GM23338 (cell line): Measurements from ENCODE around the gene CPB1. TPM values are rescaled to one million over a fixed set of nuclear protein-coding genes. Genes with fewer than 3 reads are reported as not detected.

Source experiments
- ATAC-seq: fragments of 200-7000 bp; cut with Tn5 transposase; 3 replicates; pipeline ENCODE4 v1.9.1; 2020
- DNase-seq: peaks from one replicate; pipeline ENCODE4 v3.0.0-alpha.2; 2015; ENCODE audit warnings: low spot score
- H2AFZ ChIP-seq: fragments of 200-600 bp; sonication (generic); 2 replicates; pipeline ENCODE4 v1.8.0; 2016; ENCODE audit warnings: antibody characterized with exemption, mild to moderate bottlenecking, moderate library complexity
- H3F3A ChIP-seq: fragments of 200-600 bp; sonication (generic); replicated peaks from 2 replicates; pipeline ENCODE4 v1.8.0; 2017; ENCODE audit warnings: antibody characterized with exemption, mixed run types, low read depth
- H3K27ac ChIP-seq: fragments of 200-600 bp; sonication (generic); 2 replicates; pipeline ENCODE4 v1.6.1; 2016; ENCODE audit warnings: low read depth
- H3K27me3 ChIP-seq: fragments of 200-600 bp; sonication (generic); 2 replicates; pipeline ENCODE4 v1.8.0; 2016; ENCODE audit warnings: mild to moderate bottlenecking, mixed run types, moderate library complexity; ENCODE audit not compliant: insufficient read depth
- H3K36me3 ChIP-seq: fragments of 200-600 bp; sonication (generic); 2 replicates; pipeline ENCODE4 v1.8.0; 2016; ENCODE audit warnings: mild to moderate bottlenecking; ENCODE audit not compliant: insufficient read depth
- H3K4me1 ChIP-seq: fragments of 200-600 bp; sonication (generic); 2 replicates; pipeline ENCODE4 v1.8.0; 2016; ENCODE audit warnings: mild to moderate bottlenecking, moderate library complexity; ENCODE audit not compliant: insufficient read depth
- H3K4me2 ChIP-seq: fragments of 200-600 bp; sonication (generic); 2 replicates; pipeline ENCODE4 v1.7.1; 2017; ENCODE audit warnings: mixed run types
- H3K4me3 ChIP-seq: fragments of 200-600 bp; sonication (generic); 2 replicates; pipeline ENCODE4 v1.6.1; 2016; ENCODE audit warnings: mixed run types
- H3K79me2 ChIP-seq: fragments of 200-600 bp; sonication (generic); replicated peaks from 2 replicates; pipeline ENCODE4 v1.8.0; 2017; ENCODE audit warnings: mild to moderate bottlenecking; ENCODE audit not compliant: insufficient read depth
- H3K9me2 ChIP-seq: fragments of 200-600 bp; sonication (generic); 2 replicates; pipeline ENCODE4 v1.8.0; 2017; ENCODE audit not compliant: insufficient read depth
- H4K20me1 ChIP-seq: fragments of 200-600 bp; sonication (generic); replicated peaks from 2 replicates; pipeline ENCODE4 v1.8.0; 2017; ENCODE audit warnings: mild to moderate bottlenecking; ENCODE audit not compliant: insufficient read depth
- H3K27ac Mint-ChIP-seq: 2 replicates; pipeline ENCODE4 v1.8.0; 2020; ENCODE audit warnings: inconsistent platforms, mild to moderate bottlenecking, moderate library complexity, mixed read lengths
- H3K27me3 Mint-ChIP-seq: 3 replicates; pipeline ENCODE4 v1.8.0; 2022; ENCODE audit warnings: low read depth, mild to moderate bottlenecking, moderate library complexity, mixed read lengths, inconsistent platforms; ENCODE audit not compliant: insufficient read depth, poor library complexity
- H3K36me3 Mint-ChIP-seq: 3 replicates; pipeline ENCODE4 v1.8.0; 2021; ENCODE audit warnings: low read depth, mild to moderate bottlenecking, inconsistent platforms, moderate library complexity, mixed read lengths
- H3K4me1 Mint-ChIP-seq: 3 replicates; pipeline ENCODE4 v1.8.0; 2020; ENCODE audit warnings: mild to moderate bottlenecking, inconsistent platforms, mixed read lengths
- H3K4me3 Mint-ChIP-seq: 3 replicates; pipeline ENCODE4 v1.8.0; 2021; ENCODE audit warnings: moderate library complexity, mild to moderate bottlenecking, inconsistent platforms, mixed read lengths
- H3K9me3 Mint-ChIP-seq: 3 replicates; pipeline ENCODE4 v1.8.0; 2020; ENCODE audit warnings: moderate library complexity, mild to moderate bottlenecking, inconsistent platforms, mixed read lengths
- CREB1 ChIP-seq: fragments of 250-450 bp; sonication (Bioruptor Pico); IDR thresholded peaks from 2 replicates; pipeline ENCODE4 v1.5.0; 2020; ENCODE audit warnings: low read depth, mild to moderate bottlenecking, moderate library complexity
- CTCF ChIP-seq, 2 experiments: fragments of 200-600 bp in 1 of 2; sonication (generic) in 1 of 2; conservative IDR thresholded peaks; 2 replicates each; pipeline versions ENCODE4 v1.5.1 to v1.6.1; 2016 to 2017; ENCODE audit warnings: antibody characterized with exemption in 2 of 2, low read depth in 2 of 2, mild to moderate bottlenecking in 2 of 2, moderate library complexity in 1 of 2
- EZH2 ChIP-seq: fragments of 200-600 bp; sonication (generic); IDR thresholded peaks from one replicate; pipeline ENCODE4 v1.8.0; 2017; ENCODE audit warnings: antibody characterized with exemption, mild to moderate bottlenecking, low read depth; ENCODE audit not compliant: unreplicated experiment
- EZH2phosphoT487 ChIP-seq: fragments of 200-600 bp; sonication (generic); IDR thresholded peaks from one replicate; pipeline ENCODE4 v1.8.1; 2018; ENCODE audit warnings: antibody characterized with exemption; ENCODE audit not compliant: unreplicated experiment
- JUNB ChIP-seq: IDR thresholded peaks from one replicate; pipeline ENCODE4 v1.6.1; 2016; ENCODE audit warnings: antibody characterized with exemption; ENCODE audit not compliant: unreplicated experiment
- NANOG ChIP-seq: IDR thresholded peaks from 2 replicates; pipeline ENCODE4 v1.6.1; 2016; ENCODE audit warnings: antibody characterized with exemption, borderline replicate concordance
- POLR2AphosphoS5 ChIP-seq: IDR thresholded peaks from 2 replicates; pipeline ENCODE4 v1.6.1; 2016; ENCODE audit warnings: antibody characterized with exemption, low read depth
- REST ChIP-seq: IDR thresholded peaks from one replicate; pipeline ENCODE4 v1.6.1; 2018; ENCODE audit warnings: antibody characterized with exemption; ENCODE audit not compliant: unreplicated experiment
- STAT1 ChIP-seq: IDR thresholded peaks from one replicate; pipeline ENCODE4 v1.6.1; 2016; ENCODE audit warnings: antibody characterized with exemption; ENCODE audit not compliant: unreplicated experiment
- ZNF114 ChIP-seq: fragments of 250-450 bp; sonication (Bioruptor Pico); IDR thresholded peaks from 2 replicates; pipeline ENCODE4 v1.5.0; 2020; ENCODE audit warnings: mild to moderate bottlenecking, moderate library complexity
- ZNF331 ChIP-seq: fragments of 250-450 bp; sonication (Bioruptor Pico); IDR thresholded peaks from 2 replicates; pipeline ENCODE4 v1.5.0; 2020; ENCODE audit warnings: low read depth, mild to moderate bottlenecking, moderate library complexity
- polyA plus RNA-seq: library from polyadenylated mRNA; unstranded; fragments of >200 nt; fragmentation: Nextera tagmentation; extraction: Ambion mirVana; gene quantifications from 2 replicates; pipeline ENCODE4 v1.2.1, GENCODE V29; 2016
- total RNA-seq: library from RNA; depleted of rRNA; stranded (reverse); fragments of >200 nt; shearing (Covaris generic); gene quantifications from 2 replicates; pipeline ENCODE4 v1.2.3, GENCODE V29; 2014
- TF ChIP-seq, protein P1 (sequence below): IDR thresholded peaks from 2 replicates; pipeline ENCODE4 v1.6.1; 2016; ENCODE audit warnings: antibody characterized with exemption
- TF ChIP-seq, protein P2 (sequence below): fragments of 250-450 bp; sonication (Bioruptor Pico); IDR thresholded peaks from 2 replicates; pipeline ENCODE4 v1.5.0; 2020; ENCODE audit warnings: mild to moderate bottlenecking, moderate library complexity

CPB1 gene
- total and polyA plus RNA-seq, 2 experiments from 2014 or later: not detected

GRCh38 chr3:148820361-148821245 is 7.0 kb upstream of the CPB1 start:
- Histone ChIP-seq H3K27me3 (no peaks in the 10 kb centered on the region), H3F3A (no peaks in the 10 kb centered on the region), H3K9me2 (no peaks in the 10 kb centered on the region), H2AFZ (no peak overlapping the region), H3K27ac (no peak overlapping the region), H3K79me2 (no peaks in the 10 kb centered on the region), H4K20me1 (no peaks in the 10 kb centered on the region), H3K4me2 (peak overlapping the region; percentile 46), H3K36me3 (no peaks in the 10 kb centered on the region), H3K4me1 (peaks cover 18% of the 10 kb centered on the region), H3K4me3 (no peak overlapping the region)
- H3K9me3 Mint-ChIP-seq: no peaks in the 10 kb centered on the region; the same call in 2 of the 3 replicates
- ATAC-seq (peak; percentile 96), DNase-seq (peak; percentile 73)
- H3K4me3 Mint-ChIP-seq: no peak overlapping the region; the same call in 2 of the 3 replicates
- TF ChIP-seq, protein P1, sequence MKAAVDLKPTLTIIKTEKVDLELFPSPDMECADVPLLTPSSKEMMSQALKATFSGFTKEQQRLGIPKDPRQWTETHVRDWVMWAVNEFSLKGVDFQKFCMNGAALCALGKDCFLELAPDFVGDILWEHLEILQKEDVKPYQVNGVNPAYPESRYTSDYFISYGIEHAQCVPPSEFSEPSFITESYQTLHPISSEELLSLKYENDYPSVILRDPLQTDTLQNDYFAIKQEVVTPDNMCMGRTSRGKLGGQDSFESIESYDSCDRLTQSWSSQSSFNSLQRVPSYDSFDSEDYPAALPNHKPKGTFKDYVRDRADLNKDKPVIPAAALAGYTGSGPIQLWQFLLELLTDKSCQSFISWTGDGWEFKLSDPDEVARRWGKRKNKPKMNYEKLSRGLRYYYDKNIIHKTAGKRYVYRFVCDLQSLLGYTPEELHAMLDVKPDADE: no peak
- TF ChIP-seq STAT1 (no peak), EZH2 (no peak), REST (no peak), CREB1 (CRISPR knock-in tag) (no peak), POLR2AphosphoS5 (no peak), ZNF331 (no peak), ZNF114 (CRISPR knock-in tag) (no peak), CTCF (conservative IDR thresholded peaks at IDR 0.05; ENCODE audit: low read depth in 2 of 2) (no peak), EZH2phosphoT487 (no peak), JUNB (no peak), NANOG (no peak)
- TF ChIP-seq, protein P2, sequence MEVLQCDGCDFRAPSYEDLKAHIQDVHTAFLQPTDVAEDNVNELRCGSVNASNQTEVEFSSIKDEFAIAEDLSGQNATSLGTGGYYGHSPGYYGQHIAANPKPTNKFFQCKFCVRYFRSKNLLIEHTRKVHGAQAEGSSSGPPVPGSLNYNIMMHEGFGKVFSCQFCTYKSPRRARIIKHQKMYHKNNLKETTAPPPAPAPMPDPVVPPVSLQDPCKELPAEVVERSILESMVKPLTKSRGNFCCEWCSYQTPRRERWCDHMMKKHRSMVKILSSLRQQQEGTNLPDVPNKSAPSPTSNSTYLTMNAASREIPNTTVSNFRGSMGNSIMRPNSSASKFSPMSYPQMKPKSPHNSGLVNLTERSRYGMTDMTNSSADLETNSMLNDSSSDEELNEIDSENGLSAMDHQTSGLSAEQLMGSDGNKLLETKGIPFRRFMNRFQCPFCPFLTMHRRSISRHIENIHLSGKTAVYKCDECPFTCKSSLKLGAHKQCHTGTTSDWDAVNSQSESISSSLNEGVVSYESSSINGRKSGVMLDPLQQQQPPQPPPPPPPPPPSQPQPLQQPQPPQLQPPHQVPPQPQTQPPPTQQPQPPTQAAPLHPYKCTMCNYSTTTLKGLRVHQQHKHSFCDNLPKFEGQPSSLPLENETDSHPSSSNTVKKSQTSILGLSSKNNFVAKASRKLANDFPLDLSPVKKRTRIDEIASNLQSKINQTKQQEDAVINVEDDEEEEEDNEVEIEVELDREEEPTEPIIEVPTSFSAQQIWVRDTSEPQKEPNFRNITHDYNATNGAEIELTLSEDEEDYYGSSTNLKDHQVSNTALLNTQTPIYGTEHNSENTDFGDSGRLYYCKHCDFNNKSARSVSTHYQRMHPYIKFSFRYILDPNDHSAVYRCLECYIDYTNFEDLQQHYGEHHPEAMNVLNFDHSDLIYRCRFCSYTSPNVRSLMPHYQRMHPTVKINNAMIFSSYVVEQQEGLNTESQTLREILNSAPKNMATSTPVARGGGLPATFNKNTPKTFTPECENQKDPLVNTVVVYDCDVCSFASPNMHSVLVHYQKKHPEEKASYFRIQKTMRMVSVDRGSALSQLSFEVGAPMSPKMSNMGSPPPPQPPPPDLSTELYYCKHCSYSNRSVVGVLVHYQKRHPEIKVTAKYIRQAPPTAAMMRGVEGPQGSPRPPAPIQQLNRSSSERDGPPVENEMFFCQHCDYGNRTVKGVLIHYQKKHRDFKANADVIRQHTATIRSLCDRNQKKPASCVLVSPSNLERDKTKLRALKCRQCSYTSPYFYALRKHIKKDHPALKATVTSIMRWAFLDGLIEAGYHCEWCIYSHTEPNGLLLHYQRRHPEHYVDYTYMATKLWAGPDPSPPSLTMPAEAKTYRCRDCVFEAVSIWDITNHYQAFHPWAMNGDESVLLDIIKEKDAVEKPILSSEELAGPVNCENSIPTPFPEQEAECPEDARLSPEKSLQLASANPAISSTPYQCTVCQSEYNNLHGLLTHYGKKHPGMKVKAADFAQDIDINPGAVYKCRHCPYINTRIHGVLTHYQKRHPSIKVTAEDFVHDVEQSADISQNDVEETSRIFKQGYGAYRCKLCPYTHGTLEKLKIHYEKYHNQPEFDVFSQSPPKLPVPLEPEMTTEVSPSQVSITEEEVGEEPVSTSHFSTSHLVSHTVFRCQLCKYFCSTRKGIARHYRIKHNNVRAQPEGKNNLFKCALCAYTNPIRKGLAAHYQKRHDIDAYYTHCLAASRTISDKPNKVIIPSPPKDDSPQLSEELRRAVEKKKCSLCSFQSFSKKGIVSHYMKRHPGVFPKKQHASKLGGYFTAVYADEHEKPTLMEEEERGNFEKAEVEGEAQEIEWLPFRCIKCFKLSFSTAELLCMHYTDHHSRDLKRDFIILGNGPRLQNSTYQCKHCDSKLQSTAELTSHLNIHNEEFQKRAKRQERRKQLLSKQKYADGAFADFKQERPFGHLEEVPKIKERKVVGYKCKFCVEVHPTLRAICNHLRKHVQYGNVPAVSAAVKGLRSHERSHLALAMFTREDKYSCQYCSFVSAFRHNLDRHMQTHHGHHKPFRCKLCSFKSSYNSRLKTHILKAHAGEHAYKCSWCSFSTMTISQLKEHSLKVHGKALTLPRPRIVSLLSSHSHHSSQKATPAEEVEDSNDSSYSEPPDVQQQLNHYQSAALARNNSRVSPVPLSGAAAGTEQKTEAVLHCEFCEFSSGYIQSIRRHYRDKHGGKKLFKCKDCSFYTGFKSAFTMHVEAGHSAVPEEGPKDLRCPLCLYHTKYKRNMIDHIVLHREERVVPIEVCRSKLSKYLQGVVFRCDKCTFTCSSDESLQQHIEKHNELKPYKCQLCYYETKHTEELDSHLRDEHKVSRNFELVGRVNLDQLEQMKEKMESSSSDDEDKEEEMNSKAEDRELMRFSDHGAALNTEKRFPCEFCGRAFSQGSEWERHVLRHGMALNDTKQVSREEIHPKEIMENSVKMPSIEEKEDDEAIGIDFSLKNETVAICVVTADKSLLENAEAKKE (CRISPR knock-in tag): no peak
- no peaks in the 10 kb centered on the region for H3K27me3 Mint-ChIP-seq
- H3K27ac Mint-ChIP-seq: no peak overlapping the region
- no peaks in the 10 kb centered on the region for H3K36me3 Mint-ChIP-seq
- peaks cover 20% of the 10 kb centered on the region for H3K4me1 Mint-ChIP-seq
